ES-I3 (cell line): Measurements from ENCODE around the gene DNER.
"Not testable (repeated sequence)": the region's sequence is repeated elsewhere in the genome, so short reads cannot be mapped to it uniquely, and the experiment has no call there.

Source experiments
- H3K36me3 ChIP-seq: 2 replicates; pipeline ENCODE4 v1.6.1; 2013; ENCODE audit warnings: mild to moderate bottlenecking, low read length, control low read depth, moderate library complexity; ENCODE audit not compliant: insufficient read depth
- H3K4me1 ChIP-seq: 2 replicates; pipeline ENCODE4 v1.6.1; 2013; ENCODE audit warnings: mild to moderate bottlenecking, control low read depth, low read length; ENCODE audit not compliant: insufficient read depth
- H3K9ac ChIP-seq: 2 replicates; pipeline ENCODE4 v1.6.1; 2013; ENCODE audit warnings: low read depth, mild to moderate bottlenecking, low read length, moderate library complexity
- H3K9me3 ChIP-seq: 2 replicates; pipeline ENCODE4 v1.6.1; 2013; ENCODE audit warnings: mild to moderate bottlenecking, low read length, moderate library complexity; ENCODE audit not compliant: control insufficient read depth, insufficient read depth

The DNER gene

GRCh38 chr2:229636571-229636970 is 77.8 kb downstream of the DNER start:
- Histone ChIP-seq H3K4me1 (no peaks in the 10 kb centered on the region), H3K36me3 (no peaks in the 10 kb centered on the region), H3K9me3 (no peaks in the 10 kb centered on the region), H3K9ac (no peak overlapping the region)

GRCh38 chr2:229635371-229635680 is 79.0 kb downstream of the DNER start:
- Histone ChIP-seq H3K9me3 (no peaks in the 10 kb centered on the region), H3K4me1 (no peaks in the 10 kb centered on the region), H3K36me3 (no peaks in the 10 kb centered on the region), H3K9ac (no peak overlapping the region)

- Histone ChIP-seq H3K9ac (no peak overlapping the region), H3K4me1 (no peaks in the 10 kb centered on the region), H3K9me3 (no peaks in the 10 kb centered on the region), H3K36me3 (no peaks in the 10 kb centered on the region)
Observed at GRCh38 chr2:229634601-229635370, 79.6 kb downstream of the DNER start.

- no peaks in the 10 kb centered on the region for H3K4me1 ChIP-seq
- H3K36me3 ChIP-seq: no peaks in the 10 kb centered on the region
- H3K9me3 ChIP-seq: no peaks in the 10 kb centered on the region
- H3K9ac ChIP-seq: no peak overlapping the region
Observed at GRCh38 chr2:229633556-229633955, 80.8 kb downstream of the DNER start.

- Histone ChIP-seq H3K9me3 (no peaks in the 10 kb centered on the region), H3K4me1 (no peaks in the 10 kb centered on the region), H3K36me3 (no peaks in the 10 kb centered on the region), H3K9ac (no peak overlapping the region)
Observed at GRCh38 chr2:229629039-229629438, 85.3 kb downstream of the DNER start.

- no peaks in the 10 kb centered on the region for H3K9me3 ChIP-seq
- H3K9ac ChIP-seq: no peak overlapping the region
- H3K4me1 ChIP-seq: no peaks in the 10 kb centered on the region
- H3K36me3 ChIP-seq: no peaks in the 10 kb centered on the region
Observed at GRCh38 chr2:229627728-229628127, 86.6 kb downstream of the DNER start.

- H3K36me3 ChIP-seq: no peaks in the 10 kb centered on the region
- H3K9ac ChIP-seq: no peak overlapping the region
- no peaks in the 10 kb centered on the region for H3K9me3 ChIP-seq
- no peaks in the 10 kb centered on the region for H3K4me1 ChIP-seq
Observed at GRCh38 chr2:229622495-229623355, 91.6 kb downstream of the DNER start.

- no peaks in the 10 kb centered on the region for H3K9me3 ChIP-seq
- H3K36me3 ChIP-seq: no peaks in the 10 kb centered on the region
- no peak overlapping the region for H3K9ac ChIP-seq
- no peaks in the 10 kb centered on the region for H3K4me1 ChIP-seq
Observed at GRCh38 chr2:229620759-229621158, 93.6 kb downstream of the DNER start.

- no peaks in the 10 kb centered on the region for H3K36me3 ChIP-seq
- no peak overlapping the region for H3K9ac ChIP-seq
Observed at GRCh38 chr2:229620289-229620688, 94.1 kb downstream of the DNER start.

GRCh38 chr2:229616433-229616832 is 97.9 kb downstream of the DNER start:
- Histone ChIP-seq H3K4me1 (no peaks in the 10 kb centered on the region), H3K9ac (no peak overlapping the region), H3K9me3 (no peaks in the 10 kb centered on the region), H3K36me3 (no peaks in the 10 kb centered on the region)

More at GRCh38 chr2:229620289-229620688, 94.1 kb downstream of the DNER start:
- H3K9me3 ChIP-seq: no peaks in the 10 kb centered on the region
- H3K4me1 ChIP-seq: no peaks in the 10 kb centered on the region

- H3K36me3 ChIP-seq, H3K9ac ChIP-seq, H3K4me1 ChIP-seq, H3K9me3 ChIP-seq: not testable (repeated sequence)
Observed at GRCh38 chr2:229614021-229614420, 100.3 kb downstream of the DNER start.

GRCh38 chr2:229612384-229612971 is 101.9 kb downstream of the DNER start:
- Histone ChIP-seq H3K9me3 (no peaks in the 10 kb centered on the region), H3K4me1 (no peaks in the 10 kb centered on the region), H3K36me3 (no peaks in the 10 kb centered on the region), H3K9ac (no peak overlapping the region)

- Histone ChIP-seq H3K9me3 (no peaks in the 10 kb centered on the region), H3K9ac (no peak overlapping the region), H3K36me3 (no peaks in the 10 kb centered on the region), H3K4me1 (no peaks in the 10 kb centered on the region)
Observed at GRCh38 chr2:229611360-229611759, 103.0 kb downstream of the DNER start.

- no peak overlapping the region for H3K9ac ChIP-seq
- no peaks in the 10 kb centered on the region for H3K9me3 ChIP-seq
- no peaks in the 10 kb centered on the region for H3K36me3 ChIP-seq
- H3K4me1 ChIP-seq: no peaks in the 10 kb centered on the region
Observed at GRCh38 chr2:229610872-229611271, 103.5 kb downstream of the DNER start.

- no peaks in the 10 kb centered on the region for H3K9me3 ChIP-seq
- H3K4me1 ChIP-seq: no peaks in the 10 kb centered on the region
- no peaks in the 10 kb centered on the region for H3K36me3 ChIP-seq
- no peak overlapping the region for H3K9ac ChIP-seq
Observed at GRCh38 chr2:229610333-229610732, 104.0 kb downstream of the DNER start.
